ENCODE results near the gene FOXP1.

GRCh38 chr3:71568207-71568606, 15.3 kb downstream of the FOXP1 start:
- TF ChIP-seq, protein P1, sequence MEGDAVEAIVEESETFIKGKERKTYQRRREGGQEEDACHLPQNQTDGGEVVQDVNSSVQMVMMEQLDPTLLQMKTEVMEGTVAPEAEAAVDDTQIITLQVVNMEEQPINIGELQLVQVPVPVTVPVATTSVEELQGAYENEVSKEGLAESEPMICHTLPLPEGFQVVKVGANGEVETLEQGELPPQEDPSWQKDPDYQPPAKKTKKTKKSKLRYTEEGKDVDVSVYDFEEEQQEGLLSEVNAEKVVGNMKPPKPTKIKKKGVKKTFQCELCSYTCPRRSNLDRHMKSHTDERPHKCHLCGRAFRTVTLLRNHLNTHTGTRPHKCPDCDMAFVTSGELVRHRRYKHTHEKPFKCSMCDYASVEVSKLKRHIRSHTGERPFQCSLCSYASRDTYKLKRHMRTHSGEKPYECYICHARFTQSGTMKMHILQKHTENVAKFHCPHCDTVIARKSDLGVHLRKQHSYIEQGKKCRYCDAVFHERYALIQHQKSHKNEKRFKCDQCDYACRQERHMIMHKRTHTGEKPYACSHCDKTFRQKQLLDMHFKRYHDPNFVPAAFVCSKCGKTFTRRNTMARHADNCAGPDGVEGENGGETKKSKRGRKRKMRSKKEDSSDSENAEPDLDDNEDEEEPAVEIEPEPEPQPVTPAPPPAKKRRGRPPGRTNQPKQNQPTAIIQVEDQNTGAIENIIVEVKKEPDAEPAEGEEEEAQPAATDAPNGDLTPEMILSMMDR (IDR thresholded peaks at IDR 0.05) = no peak
- TF ChIP-seq EZH2 (IDR thresholded peaks at IDR 0.05) (no peak), EZH2phosphoT487 (IDR thresholded peaks at IDR 0.05) (no peak)

All from neural progenitor cell (in vitro differentiated cells).